HL-60 (cell line): ENCODE data around the gene C22orf39.

Experiments used
- CTCF ChIP-seq: IDR thresholded peaks from one replicate; pipeline ENCODE4 v1.5.1; 2011; ENCODE audit warnings: low read length, control low read depth, inconsistent platforms; ENCODE audit not compliant: insufficient read depth
- GABPA ChIP-seq: IDR thresholded peaks from 2 replicates; pipeline ENCODE4 v1.6.1; 2012; ENCODE audit warnings: low read depth
- POLR2AphosphoS5 ChIP-seq: IDR thresholded peaks from 2 replicates; pipeline ENCODE4 v1.6.1; 2012; ENCODE audit warnings: low read depth
- REST ChIP-seq: IDR thresholded peaks from 2 replicates; pipeline ENCODE4 v1.6.1; 2012; ENCODE audit warnings: low read depth; ENCODE audit not compliant: insufficient replicate concordance
- SPI1 ChIP-seq: IDR thresholded peaks from 2 replicates; pipeline ENCODE4 v1.6.1; 2012; ENCODE audit warnings: low read depth, mild to moderate bottlenecking, borderline replicate concordance

DNA sequence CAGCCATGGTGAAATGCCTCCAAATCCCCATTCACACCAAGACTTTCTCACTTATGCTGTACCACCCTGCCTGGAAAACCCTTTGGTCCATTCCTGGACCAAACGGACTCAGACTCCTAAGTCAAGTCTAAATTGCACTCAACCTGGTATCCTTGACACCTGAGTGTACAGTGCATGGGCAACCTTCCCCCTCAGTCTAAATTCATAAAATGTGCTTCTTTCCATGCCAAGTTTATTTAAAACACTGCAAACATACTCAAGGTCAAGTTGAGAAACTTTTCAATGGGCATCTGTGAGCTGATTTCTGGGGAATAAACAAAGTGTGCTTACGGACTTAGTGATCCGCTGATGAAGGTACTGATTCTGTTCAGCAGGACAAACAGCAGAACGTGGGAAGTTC is 42.4 kb downstream of the C22orf39 start:
- no peak for TF ChIP-seq CTCF
- no peak for TF ChIP-seq REST
- TF ChIP-seq POLR2AphosphoS5 = no peak
- TF ChIP-seq GABPA = no peak
- TF ChIP-seq SPI1 = no peak
